NCI-H748 treated with DMSO at 0.1 percent for 48 hours (cell line): Measurements from ENCODE around the gene CEP95.
"Not testable (repeated sequence)": the region's sequence is repeated elsewhere in the genome, so short reads cannot be mapped to it uniquely, and the experiment has no call there.

Experiments used
- DNase-seq: peaks from one replicate; lab custom pipeline; 2025; lab: John Stamatoyannopoulos, UW

CEP95 gene

DNA sequence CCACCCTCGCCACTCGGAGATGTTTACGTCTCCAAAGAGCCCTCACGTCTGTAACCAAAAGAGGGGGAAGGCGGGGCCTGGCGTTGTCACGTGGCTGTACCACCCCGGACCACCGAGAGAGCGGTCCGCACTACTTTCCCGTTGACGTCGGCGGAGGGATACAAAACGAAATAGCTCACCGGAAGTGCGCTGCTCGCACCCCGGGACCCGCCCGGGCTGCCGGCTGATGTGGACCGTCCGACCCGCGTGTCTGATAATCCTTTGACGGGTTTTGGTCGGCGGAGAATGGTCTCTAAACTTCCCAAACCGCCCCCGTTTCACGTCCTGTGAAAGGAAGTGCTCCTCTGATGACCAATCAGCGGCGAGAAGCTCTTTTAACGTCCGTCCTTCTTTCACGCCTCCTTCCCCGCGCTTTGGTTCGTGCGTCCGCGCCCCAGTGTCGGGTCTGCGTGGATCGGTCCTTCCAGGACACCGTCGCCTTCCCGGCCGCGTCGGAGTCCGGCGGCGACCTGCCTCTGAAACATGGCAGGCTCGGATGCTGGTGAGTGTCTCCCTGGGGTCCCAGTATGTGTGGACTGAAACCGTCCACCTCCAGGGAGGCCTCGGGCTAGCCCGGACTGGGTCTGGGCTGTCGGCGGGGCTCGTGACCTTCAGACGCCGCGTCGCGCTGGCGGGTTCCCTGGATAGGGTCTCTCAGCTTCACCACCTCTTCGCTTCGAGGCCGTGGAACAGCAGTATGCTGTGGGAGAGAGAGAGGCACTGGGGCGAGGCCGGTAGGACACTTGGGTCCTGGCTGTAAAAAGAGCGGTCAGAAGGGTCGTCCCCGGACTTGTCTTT is at the start of gene CEP95:
CEP95 (plus strand) TSS at position 402 of the 837 bp plus-strand sequence; CDS start at position 523, 121 bp downstream.
- peak; percentile 95 for DNase-seq

GRCh38 chr17:64457156-64457555 is 49.6 kb upstream of the CEP95 start:
- DNase-seq = no peak

DNA sequence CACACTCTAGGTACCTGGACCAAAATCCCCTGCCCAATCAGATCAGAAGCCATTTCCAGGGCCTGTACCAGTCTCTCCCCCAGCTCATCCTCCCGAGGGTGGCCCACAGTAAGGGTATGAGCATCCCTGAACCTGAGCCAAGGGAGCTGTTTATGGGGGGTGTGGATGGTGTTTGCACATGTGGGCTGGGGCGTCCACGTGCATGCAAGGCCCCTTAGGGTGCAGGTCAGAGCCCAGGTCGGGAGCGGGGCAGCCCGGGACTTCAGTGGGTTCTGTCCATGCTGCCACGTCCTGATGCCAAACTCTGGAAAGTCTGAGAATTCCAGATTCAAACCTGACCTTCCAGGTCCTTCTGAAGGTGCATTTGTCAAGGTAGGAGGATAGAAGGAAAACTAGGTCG is 48.0 kb upstream of the CEP95 start:
- DNase-seq = no peak

DNA sequence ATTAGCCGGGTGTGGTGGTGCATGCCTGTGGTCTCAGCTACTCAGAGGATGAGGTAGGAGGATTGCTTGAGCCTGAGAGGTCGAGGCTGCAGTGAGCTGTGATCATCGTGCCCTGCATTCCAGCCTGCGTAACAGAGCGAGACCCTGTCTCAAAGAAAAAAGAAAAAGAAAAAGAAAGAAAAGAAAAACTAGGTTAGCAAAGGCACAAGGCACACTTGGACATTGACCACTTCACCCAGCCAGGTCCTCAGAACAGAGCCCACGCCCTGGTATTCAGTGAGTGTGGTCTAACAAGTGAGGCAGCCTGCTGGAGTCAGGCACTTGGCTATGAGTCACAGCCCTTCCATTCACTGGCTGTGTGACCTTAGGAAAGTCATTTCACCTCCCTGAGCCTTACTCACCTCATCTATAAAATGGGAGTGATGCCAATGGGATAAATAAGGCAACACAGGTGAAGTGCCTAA is 47.5 kb upstream of the CEP95 start:
- DNase-seq = no peak

GRCh38 chr17:64459818-64460217 is 47.0 kb upstream of the CEP95 start:
- not testable (repeated sequence) for DNase-seq

- no peak for DNase-seq
Measured at GRCh38 chr17:64460955-64461354, 45.8 kb upstream of the CEP95 start.

DNA sequence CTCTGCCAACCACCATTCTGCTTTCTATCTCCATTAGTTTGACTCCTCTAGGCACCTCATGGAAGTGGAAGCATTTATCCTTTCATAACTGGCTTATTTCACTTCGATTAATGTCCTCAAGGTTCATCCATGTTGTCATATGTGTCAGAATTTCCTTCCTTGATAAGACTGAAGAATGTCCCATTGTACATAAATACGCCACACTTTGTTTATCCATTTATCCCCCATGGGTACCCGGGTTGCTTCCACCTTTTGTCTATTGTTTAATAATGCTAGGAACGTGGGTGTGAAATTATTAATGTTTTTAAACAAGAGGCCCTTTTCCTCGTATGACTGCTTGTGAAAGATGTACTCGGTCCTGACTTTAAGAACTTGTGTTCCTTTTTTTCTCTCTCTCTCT is 45.0 kb upstream of the CEP95 start:
- DNase-seq = no peak

- no peak for DNase-seq
Measured at GRCh38 chr17:64466019-64466735, 40.6 kb upstream of the CEP95 start.

DNA sequence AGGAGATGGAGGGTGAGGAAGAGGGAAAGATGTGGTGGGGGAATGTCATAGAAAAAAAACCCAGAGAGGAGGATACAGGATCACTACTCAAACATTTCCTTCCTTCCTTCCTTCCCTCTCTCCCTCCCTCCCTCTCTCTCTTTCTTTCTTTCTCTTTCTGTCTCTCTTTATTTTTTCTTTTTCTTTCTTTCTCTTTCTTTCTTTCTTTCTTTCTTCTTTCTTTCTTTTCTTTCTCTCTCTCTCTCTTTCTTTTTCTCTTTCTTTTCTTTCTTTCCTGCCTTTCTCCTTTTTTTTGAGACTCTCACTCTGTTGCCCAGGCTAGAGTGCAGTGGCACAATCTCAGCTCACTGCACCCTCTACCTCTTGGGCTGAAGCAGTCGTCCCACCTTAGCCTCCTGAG is 39.9 kb upstream of the CEP95 start:
- DNase-seq = not testable (repeated sequence)

- DNase-seq = no peak
Measured at GRCh38 chr17:64470625-64471024, 36.2 kb upstream of the CEP95 start.

DNA sequence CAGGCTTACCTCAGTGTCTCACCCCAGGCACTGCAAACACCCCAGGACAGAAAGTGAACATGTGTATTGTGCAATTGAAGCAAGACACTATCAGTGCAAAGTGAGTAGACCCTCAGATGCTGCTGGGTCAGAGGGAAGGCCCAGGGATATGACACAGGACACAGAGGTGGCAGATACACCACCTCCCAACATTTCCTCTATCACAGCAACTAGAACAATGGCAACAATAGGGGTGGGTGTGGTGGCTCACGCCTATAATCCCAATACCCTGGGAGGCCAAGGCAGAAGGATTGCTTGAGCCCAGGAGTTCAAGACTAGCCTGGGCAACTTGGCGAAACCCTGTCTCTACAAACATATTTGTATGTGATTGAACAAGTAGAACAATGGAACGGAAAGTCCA is 35.3 kb upstream of the CEP95 start:
- DNase-seq = no peak

- no peak for DNase-seq
Measured at GRCh38 chr17:64472564-64472963, 34.2 kb upstream of the CEP95 start.

GRCh38 chr17:64477849-64478248 is 28.9 kb upstream of the CEP95 start:
- DNase-seq = no peak

GRCh38 chr17:64480951-64481350 is 25.8 kb upstream of the CEP95 start:
- DNase-seq = no peak

- no peak for DNase-seq
Measured at GRCh38 chr17:64484380-64484779, 22.4 kb upstream of the CEP95 start.

DNA sequence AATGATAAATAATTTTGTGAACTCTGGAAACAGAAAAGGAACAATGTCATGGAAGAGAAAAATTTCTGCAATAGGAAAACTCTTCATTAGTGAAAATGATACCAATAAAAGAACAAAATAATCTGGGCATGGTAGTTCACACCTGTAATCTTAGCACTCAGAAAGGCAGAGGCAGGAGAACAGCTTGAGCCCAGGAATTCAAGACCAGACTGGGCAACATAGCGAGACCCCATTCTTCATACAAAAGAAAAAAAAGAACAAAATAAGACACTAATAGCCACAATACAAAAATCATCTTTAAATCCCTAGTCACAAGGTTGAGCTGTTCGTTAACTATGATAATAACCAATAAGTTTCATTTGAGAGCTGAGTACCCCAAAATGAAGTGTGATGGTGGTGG is 18.5 kb upstream of the CEP95 start:
- DNase-seq = no peak

DNA sequence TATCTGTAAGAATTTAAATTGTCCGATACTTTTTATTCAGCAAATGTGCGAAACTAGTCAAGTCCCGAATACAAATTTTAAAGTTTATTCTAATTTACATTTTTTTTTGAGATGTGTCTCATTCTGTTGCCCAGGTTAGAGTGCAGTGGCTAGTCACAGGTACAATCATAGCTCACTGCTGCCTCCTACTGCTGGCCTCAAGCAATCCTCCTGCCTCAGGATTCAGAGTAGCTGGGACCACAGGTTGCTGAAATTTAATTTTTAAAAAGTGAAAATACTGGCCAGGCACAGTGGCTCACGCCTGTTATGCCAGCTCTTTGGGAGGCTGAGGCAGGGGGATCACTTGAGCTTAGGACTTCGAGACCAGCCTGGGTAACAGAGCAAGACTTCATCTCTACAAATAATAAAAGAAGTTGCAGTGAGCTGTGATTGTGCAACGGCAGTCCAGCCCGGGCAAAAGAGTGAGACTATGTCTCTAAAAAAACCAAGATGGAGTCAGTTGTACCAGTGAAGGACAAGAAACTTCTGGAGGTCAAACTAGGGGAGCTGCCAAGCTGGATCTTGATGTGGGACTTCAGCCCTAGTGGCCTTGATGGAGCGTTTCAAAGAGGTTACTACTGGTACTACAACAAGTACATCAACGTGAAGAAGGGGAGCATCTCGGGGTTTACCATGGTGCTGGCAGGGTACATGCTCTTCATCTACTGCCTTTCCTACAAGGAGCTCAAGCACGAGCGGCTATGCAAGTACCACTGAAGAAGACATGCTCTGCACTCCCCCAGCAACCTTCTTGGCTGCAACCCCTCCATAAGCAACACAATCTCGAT is 15.5 kb upstream of the CEP95 start:
- DNase-seq = no peak

- DNase-seq = no peak
Measured at GRCh38 chr17:64491994-64492393, 14.8 kb upstream of the CEP95 start.

DNA sequence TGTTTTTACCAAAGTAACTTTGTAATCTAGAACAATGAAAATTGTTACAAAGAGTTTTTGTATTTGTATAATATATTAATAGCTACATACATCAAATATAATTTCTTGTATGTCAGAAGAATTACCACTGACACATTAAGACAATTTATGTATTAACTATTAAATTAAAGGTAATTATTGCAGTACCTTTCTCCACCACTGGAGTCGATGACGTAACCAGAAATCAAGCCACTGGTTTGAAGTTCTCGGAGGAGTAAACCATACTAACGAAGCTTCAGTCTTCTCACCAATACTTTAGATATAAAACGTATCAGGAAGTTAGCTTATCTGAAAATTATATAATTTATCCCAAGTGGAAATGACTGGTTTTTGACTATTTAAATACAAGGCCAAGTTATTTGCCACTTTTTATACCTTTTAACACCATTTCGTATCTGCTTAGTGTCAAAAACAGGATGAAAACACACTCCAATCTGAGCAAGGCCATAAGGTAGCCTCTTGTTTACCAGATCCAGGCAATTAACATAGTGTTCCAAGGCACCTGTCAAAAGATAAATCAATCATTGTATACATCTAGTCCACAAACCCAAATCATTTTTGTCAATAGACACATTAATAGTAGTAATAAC is 14.2 kb upstream of the CEP95 start:
- DNase-seq = no peak

GRCh38 chr17:64494121-64494520 is 12.7 kb upstream of the CEP95 start:
- no peak for DNase-seq

DNA sequence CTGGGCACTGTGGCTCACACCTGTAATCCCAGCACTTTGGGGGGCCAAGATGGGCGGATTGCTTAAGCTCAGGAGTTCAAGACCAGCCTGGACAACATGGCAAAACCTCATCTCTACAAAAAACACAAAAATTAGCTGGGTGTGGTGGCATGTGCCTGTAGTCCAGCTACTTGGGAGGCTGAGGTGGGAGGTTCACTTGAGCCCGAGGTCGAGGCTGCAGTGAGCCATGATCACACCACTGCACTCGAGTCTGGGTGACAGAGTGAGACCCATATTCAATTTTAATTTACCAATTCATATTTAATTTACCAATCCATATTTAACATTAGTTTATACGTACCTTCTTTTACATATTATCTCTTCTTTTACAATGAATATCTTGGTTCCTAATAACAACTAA is 11.5 kb upstream of the CEP95 start:
- DNase-seq = not testable (repeated sequence)

DNA sequence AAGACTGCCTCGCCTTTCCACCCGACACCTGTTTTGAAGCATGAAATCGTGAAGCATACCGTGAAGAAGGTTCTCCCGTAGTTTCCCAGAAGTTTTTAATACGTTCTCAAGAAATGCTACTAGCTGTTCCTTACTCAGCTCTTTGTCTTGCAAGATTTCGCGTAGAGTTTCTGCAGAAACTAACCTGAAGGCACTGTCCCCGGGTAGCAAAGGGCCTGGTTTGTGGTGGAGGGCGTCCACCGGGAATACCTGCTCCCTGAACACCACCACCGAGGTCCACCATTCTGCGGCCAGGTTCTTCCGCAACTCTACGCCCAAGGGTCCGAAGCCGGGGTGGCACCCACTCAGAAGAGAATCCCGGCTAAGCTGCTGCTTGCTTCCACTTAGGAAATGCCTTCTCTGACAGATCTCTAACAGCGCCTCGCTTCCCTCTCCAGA is 10.4 kb upstream of the CEP95 start:
- DNase-seq = no peak
